Adrenal gland (tissue), 5 donors: ENCODE results near the gene PAWR.

Source experiments
- CTCF ChIP-seq, 6 experiments: fragments of 450-650 bp in 4 of 6; fragments of 200-600 bp in 2 of 6; sonication (generic) in 1 of 6; IDR thresholded peaks; 1 replicate in 5 of 6; 2 replicates in 1 of 6; pipeline versions ENCODE4 v1.5.1 to v1.8.0; 2016 to 2021; ENCODE audit warnings: antibody characterized with exemption in 6 of 6, mild to moderate bottlenecking in 2 of 6, moderate library complexity in 1 of 6
- POLR2A ChIP-seq, 2 donors: fragments of 450-650 bp; IDR thresholded peaks; one replicate each; pipeline ENCODE4 v1.6.1; 2017; ENCODE audit warnings: antibody characterized with exemption in 2 of 2, mild to moderate bottlenecking in 2 of 2, moderate library complexity in 1 of 2
- donor health status: DM: no; HTN: no; CAD: no.

- TF ChIP-seq CTCF (IDR thresholded peaks at IDR 0.05): no peak
- TF ChIP-seq POLR2A (IDR thresholded peaks at IDR 0.05): no peak
These were observed 15.4 kb upstream of the PAWR start for GRCh38 chr12:79706156-79706555.
